ENCODE measurements around the gene SUSD1. TPM values are rescaled to one million over a fixed set of nuclear protein-coding genes. Genes with fewer than 3 reads are reported as not detected.

SUSD1 gene
- total and polyA plus RNA-seq, 9 of the 15 experiments (the other 6 are each of a cell fraction or from before 2014, with no cell fraction given): 10.9 to 44.4 (median 36.1) TPM

- TF ChIP-seq MGA (IDR thresholded peaks at IDR 0.05) (no peak), GTF2B (IDR thresholded peaks at IDR 0.05; ENCODE audit: extremely low read depth, insufficient read length) (no peak), NFRKB (IDR thresholded peaks at IDR 0.05; ENCODE audit: low read depth) (peak; percentile 67; the same call in 1 of the 2 replicates), RAD51 (IDR thresholded peaks at IDR 0.05; ENCODE audit: borderline replicate concordance, low read depth) (no peak), IRF9 (tag; IDR thresholded peaks at IDR 0.05) (peak; percentile 32; the same call in 1 of the 2 replicates), SAFB (IDR thresholded peaks at IDR 0.05; ENCODE audit: borderline replicate concordance, low read depth, low read length) (no peak), SMAD2 (IDR thresholded peaks at IDR 0.05; ENCODE audit: low read depth, low read length) (no peak), TCFL5 (CRISPR knock-in tag; conservative IDR thresholded peaks at IDR 0.05) (0 out of 2 replicates have a peak, but pooled peaks have one; percentile 53), HMG20B (CRISPR knock-in tag; IDR thresholded peaks at IDR 0.05) (no peak), ZNF436 (CRISPR knock-in tag; IDR thresholded peaks at IDR 0.05) (no peak), HNRNPUL1 (IDR thresholded peaks at IDR 0.05; ENCODE audit: low read length) (no peak), ZNF280A (IDR thresholded peaks at IDR 0.05; ENCODE audit: low read depth, partially characterized antibody) (no peak), ZNF175 (CRISPR knock-in tag; IDR thresholded peaks at IDR 0.05; ENCODE audit: low read depth) (peak; percentile 95)
Observed at GRCh38 chr9:112174222-112174964, 704 bp downstream of the SUSD1 start (continued).

Data from K562 (cell line).